Brain microvascular endothelial cell (primary cell): ENCODE data around the gene GABRB1.

Experiments
- DNase-seq: peaks from one replicate; pipeline ENCODE4 v3.0.0-alpha.2; 2020
- H3K27ac ChIP-seq: fragments of 250-450 bp; sonication (Bioruptor Pico); 2 replicates; pipeline ENCODE4 v1.5.1; 2020; ENCODE audit warnings: mild to moderate bottlenecking, moderate library complexity
- H3K27me3 ChIP-seq: fragments of 250-450 bp; sonication (Bioruptor Pico); replicated peaks from 2 replicates; pipeline ENCODE4 v1.5.1; 2020; ENCODE audit warnings: mild to moderate bottlenecking
- H3K36me3 ChIP-seq: fragments of 250-450 bp; sonication (Bioruptor Pico); replicated peaks from 2 replicates; pipeline ENCODE4 v1.5.1; 2020; ENCODE audit warnings: mild to moderate bottlenecking
- H3K4me3 ChIP-seq: 2 replicates; pipeline ENCODE4 v1.5.1; 2011; ENCODE audit warnings: low read depth, mild to moderate bottlenecking, control low read depth, low read length, moderate library complexity
- CTCF ChIP-seq: IDR thresholded peaks from 2 replicates; pipeline ENCODE4 v1.5.1; 2011; ENCODE audit warnings: low read depth, mild to moderate bottlenecking, moderate library complexity, low read length, control low read depth, inconsistent platforms; ENCODE audit errors: missing control alignments
- in situ Hi-C: cut with HindIII; loops from 2 replicates; pipeline ENCODE4 v1.10.0; 2017; ENCODE audit warnings: low sequenced_read_pairs, low pct_ligation_motif_present

GABRB1 gene

GRCh38 chr4:47355568-47355967 lies 324.2 kb downstream of the GABRB1 start:
- H3K36me3 ChIP-seq: no peaks in the 10 kb centered on the region
- in situ Hi-C loops: no loop called here
- no peak overlapping the region for H3K27ac ChIP-seq
- TF ChIP-seq CTCF: no peak
- no peak for DNase-seq
- no peaks in the 10 kb centered on the region for H3K27me3 ChIP-seq
- no peak overlapping the region for H3K4me3 ChIP-seq

GRCh38 chr4:47359891-47360290 lies 328.5 kb downstream of the GABRB1 start:
- no peak for DNase-seq
- no peaks in the 10 kb centered on the region for H3K27me3 ChIP-seq
- H3K36me3 ChIP-seq: no peaks in the 10 kb centered on the region
- no peak for TF ChIP-seq CTCF
- no peak overlapping the region for H3K4me3 ChIP-seq
- H3K27ac ChIP-seq: no peak overlapping the region
- in situ Hi-C loops: no loop called here

- DNase-seq: no peak
- H3K4me3 ChIP-seq: no peak overlapping the region
- no peak overlapping the region for H3K27ac ChIP-seq
- no peaks in the 10 kb centered on the region for H3K27me3 ChIP-seq
- in situ Hi-C loops: no loop called here
- no peaks in the 10 kb centered on the region for H3K36me3 ChIP-seq
- no peak for TF ChIP-seq CTCF
Measured at GRCh38 chr4:47367761-47368160, 336.4 kb downstream of the GABRB1 start.

- Histone ChIP-seq H3K36me3 (no peaks in the 10 kb centered on the region), H3K27ac (no peak overlapping the region), H3K27me3 (no peaks in the 10 kb centered on the region), H3K4me3 (no peak overlapping the region)
- in situ Hi-C loops: no loop called here
- no peak for TF ChIP-seq CTCF
- DNase-seq: no peak
Measured at GRCh38 chr4:47368211-47368610, 336.8 kb downstream of the GABRB1 start.

- no peak for TF ChIP-seq CTCF
- in situ Hi-C loops: no loop called here
- H3K27me3 ChIP-seq: no peaks in the 10 kb centered on the region
- no peak for DNase-seq
- no peak overlapping the region for H3K27ac ChIP-seq
- H3K36me3 ChIP-seq: no peaks in the 10 kb centered on the region
- no peak overlapping the region for H3K4me3 ChIP-seq
Measured at GRCh38 chr4:47372561-47372960, 341.2 kb downstream of the GABRB1 start.

- Histone ChIP-seq H3K27me3 (no peaks in the 10 kb centered on the region), H3K4me3 (no peak overlapping the region), H3K36me3 (no peaks in the 10 kb centered on the region), H3K27ac (no peak overlapping the region)
- in situ Hi-C loops: no loop called here
- no peak for TF ChIP-seq CTCF
- no peak for DNase-seq
Measured at GRCh38 chr4:47373174-47373573, 341.8 kb downstream of the GABRB1 start.
